GM18511 (cell line): ENCODE measurements around the gene LEPR.
"Not testable (repeated sequence)": the region's sequence is repeated elsewhere in the genome, so short reads cannot be mapped to it uniquely, and the experiment has no call there.

ENCODE experiments used
- ATAC-seq: cut with Tn5 transposase; IDR thresholded peaks from one replicate; pipeline ENCODE4 v1.9.1; 2021; ENCODE audit warnings: mild to moderate bottlenecking, moderate library complexity; ENCODE audit not compliant: unreplicated experiment

The LEPR gene

DNA sequence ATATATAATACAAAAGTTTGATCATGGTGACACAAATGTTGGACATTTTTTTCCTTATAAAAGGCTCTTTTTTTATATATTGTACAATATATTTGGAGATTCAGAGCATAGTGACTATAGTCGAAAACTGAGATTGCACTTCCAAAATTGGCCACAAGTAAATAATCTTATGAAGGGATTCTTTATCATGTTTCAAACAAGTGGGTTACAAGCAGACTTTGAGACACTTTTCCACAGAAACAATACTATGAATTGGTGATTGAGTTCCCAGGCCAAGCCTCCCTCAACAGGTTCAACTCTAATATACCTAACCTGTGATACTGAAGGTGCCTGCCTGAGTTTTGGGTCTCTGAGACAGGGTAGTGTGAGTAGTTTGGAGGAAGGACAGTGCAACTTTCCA lies 13.8 kb downstream of the LEPR start:
- ATAC-seq, result no peak

DNA sequence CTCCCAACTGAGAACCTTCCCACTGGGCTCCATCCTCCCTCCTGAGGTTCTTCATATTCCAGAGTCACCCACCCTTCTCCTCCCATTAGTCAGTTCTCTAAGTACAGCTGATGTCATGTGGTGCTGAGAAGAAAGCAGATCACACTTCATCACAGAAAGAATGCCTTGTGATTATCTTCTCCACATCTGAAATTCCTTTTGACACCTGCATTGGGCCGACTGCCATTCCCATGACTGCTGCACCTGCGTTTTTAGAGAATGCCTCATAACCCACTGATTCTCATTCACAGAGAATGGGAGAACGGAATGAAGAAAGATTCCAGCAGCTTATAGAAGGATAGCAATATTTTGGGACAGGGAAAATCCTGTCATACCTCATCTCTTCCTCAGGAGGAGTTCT lies 14.3 kb downstream of the LEPR start:
- no peak for ATAC-seq

- ATAC-seq, result no peak
Observed at GRCh38 chr1:65435987-65436386, 15.5 kb downstream of the LEPR start.

GRCh38 chr1:65437616-65438015 lies 17.1 kb downstream of the LEPR start:
- no peak for ATAC-seq

- ATAC-seq, result no peak
Observed at GRCh38 chr1:65440322-65440900, 19.9 kb downstream of the LEPR start.

- ATAC-seq, result no peak
Observed at GRCh38 chr1:65440915-65441314, 20.4 kb downstream of the LEPR start.

DNA sequence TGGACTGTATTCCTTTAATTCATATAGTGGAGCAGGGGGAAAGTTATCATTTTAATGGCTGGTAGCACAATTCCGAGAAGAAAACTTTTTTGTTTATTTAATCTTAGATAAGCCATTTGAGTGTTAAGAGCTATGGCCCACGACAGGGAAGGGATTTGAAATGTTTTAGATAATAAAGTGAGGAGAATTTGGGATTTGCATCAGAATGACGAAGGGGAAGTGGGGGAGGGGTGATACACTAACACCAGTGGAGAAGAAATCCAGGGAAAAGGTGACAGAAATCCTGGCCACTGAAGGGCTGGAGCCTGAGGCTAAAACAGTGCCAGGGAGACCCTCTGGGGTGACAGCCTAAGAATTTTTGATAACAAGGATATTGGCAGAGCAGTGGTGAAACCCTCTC lies 21.0 kb downstream of the LEPR start:
- no peak for ATAC-seq

- no peak for ATAC-seq
Observed at GRCh38 chr1:65442442-65442841, 22.0 kb downstream of the LEPR start.

- ATAC-seq, result no peak
Observed at GRCh38 chr1:65443647-65444046, 23.2 kb downstream of the LEPR start.

DNA sequence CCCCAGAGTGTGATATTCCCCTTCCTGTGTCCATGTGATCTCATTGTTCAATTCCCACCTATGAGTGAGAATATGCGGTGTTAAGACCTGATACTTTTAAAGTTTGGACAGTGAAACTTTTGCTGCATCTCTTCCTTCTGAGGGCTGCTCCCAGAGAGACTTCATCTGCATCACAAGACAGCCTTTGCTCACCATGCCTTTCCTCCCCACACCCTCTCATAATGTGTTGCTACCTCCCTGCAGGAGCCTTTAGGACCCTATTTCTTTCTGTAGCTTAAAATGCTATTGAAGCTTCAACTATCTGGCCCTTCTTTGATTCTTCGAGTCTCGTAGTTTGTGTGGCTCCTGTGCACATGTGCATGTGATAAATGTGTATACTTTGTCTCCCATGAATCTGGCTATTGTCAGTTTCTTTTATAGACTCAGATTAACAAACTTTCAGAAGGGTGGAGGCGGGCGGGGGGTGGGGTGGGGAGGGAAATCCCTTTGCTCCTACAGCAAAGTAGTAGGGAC lies 23.7 kb downstream of the LEPR start:
- no peak for ATAC-seq

- ATAC-seq, result no peak
Observed at GRCh38 chr1:65445837-65446236, 25.4 kb downstream of the LEPR start.

GRCh38 chr1:65449214-65449823 lies 28.9 kb downstream of the LEPR start:
- no peak for ATAC-seq

DNA sequence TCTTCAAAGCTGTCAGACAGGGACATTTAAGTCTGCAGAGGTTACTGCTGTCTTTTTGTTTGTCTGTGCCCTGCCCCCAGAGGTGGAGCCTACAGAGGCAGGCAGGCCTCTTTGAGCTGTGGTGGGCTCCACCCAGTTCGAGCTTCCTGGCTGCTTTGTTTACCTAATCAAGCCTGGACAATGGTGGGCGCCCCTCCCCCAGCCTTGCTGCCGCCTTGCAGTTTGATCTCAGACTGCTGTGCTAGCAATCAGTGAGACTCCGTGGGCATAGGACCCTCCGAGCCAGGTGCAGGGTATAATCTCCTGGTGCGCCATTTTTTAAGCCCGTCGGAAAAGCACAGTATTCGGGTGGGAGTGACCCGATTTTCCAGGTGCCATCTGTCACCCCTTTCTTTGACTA lies 35.2 kb downstream of the LEPR start:
- ATAC-seq, result not testable (repeated sequence)

- ATAC-seq, result no peak
Observed at GRCh38 chr1:65456481-65456880, 36.0 kb downstream of the LEPR start.

DNA sequence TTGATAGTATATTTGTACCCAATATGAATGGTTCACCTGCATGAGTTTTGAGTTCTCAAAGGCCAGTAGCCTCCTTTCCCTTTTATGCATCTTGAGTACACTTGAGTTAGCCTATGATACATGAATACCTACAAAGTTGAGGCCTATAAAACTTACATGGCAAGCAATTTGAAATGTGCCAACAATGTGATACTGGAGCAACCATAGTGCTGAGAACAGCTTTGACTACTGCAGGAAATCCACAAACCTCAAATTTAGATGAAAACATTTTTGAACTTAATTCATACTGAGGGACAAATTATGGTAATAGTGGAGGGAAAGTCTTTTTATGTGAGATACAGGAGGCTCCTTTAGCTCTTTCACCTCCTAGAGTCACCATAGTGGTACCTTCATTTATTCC lies 37.4 kb downstream of the LEPR start:
- ATAC-seq, result no peak

GRCh38 chr1:65458730-65459396 lies 38.4 kb downstream of the LEPR start:
- peak; percentile 49 for ATAC-seq

DNA sequence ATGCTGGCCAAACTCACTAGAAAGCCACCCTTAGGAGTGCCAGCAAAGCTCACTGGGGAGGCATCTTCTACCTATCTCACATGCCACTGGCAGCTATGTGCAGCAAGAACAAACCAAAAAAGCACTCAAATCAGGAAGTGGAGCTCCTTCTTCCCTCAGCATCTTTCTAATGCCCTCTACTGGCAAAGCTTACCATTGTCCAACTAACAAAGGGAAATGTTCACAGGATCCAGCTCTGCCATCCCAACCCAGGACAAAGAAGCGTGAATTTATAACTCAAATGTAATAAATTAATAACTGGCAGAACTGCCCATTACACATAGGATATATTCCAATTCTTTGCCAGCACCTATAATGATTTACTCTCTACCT lies 38.9 kb downstream of the LEPR start:
- ATAC-seq, result peak; percentile 91

- not testable (repeated sequence) for ATAC-seq
Observed at GRCh38 chr1:65465837-65466236, 45.4 kb downstream of the LEPR start.

DNA sequence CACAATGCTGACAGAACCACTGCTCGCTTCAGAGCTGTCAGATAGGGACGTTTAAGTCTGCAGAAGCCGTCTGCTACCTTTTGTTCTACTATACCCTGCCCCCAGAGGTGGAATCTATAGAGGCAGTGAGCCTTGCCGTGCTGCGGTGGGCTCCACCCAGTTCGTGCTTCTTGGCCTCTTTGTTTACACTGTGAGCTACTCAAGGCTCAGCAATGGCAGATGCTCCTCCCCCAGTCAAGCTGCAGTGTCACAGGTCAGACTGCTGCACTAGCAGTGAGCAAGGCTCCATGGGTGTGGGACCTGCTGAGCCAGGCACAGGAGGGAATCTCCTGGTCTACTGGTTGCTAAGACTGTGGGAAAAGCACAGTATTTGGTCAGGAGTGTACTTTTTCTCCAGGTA lies 47.1 kb downstream of the LEPR start:
- ATAC-seq, result no peak

GRCh38 chr1:65469126-65469888 lies 48.8 kb downstream of the LEPR start:
- no peak for ATAC-seq

DNA sequence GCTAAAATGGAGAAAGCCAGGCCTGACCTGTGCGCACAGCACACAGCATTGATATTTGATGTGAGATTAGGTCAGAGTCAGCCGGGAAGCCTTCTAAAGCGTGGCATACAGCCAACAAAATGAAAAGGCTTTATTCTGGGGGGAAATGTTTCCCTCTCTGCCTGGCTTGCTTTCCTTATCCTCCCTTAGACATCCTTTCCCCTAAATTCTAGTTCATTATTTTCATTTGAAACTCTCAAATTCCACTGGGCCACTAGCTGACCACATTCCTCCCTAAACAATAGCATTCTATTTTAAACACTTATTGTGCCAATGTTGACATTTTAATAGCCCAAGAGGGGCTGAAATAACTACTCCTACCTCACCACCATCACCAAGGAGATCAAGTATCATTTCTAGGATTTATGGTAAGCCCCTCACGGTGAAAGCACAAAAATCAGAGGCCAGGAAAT lies 49.4 kb downstream of the LEPR start:
- no peak for ATAC-seq
